HG03159 (cell line): ENCODE data around the gene GRK5.
"Not testable (repeated sequence)": the region's sequence is repeated elsewhere in the genome, so short reads cannot be mapped to it uniquely, and the experiment has no call there.

Experiments
- ATAC-seq: cut with Tn5 transposase; IDR thresholded peaks from one replicate; pipeline ENCODE4 v1.9.1; 2021; ENCODE audit warnings: mild to moderate bottlenecking, moderate library complexity; ENCODE audit not compliant: unreplicated experiment

GRK5 gene

GRCh38 chr10:119248184-119248583 lies 40.8 kb downstream of the GRK5 start:
- no peak for ATAC-seq

GRCh38 chr10:119248681-119249080 lies 41.3 kb downstream of the GRK5 start:
- no peak for ATAC-seq

GRCh38 chr10:119250641-119251314 lies 43.4 kb downstream of the GRK5 start:
- no peak for ATAC-seq

- ATAC-seq = no peak
These were observed 43.9 kb downstream of the GRK5 start for GRCh38 chr10:119251315-119251708.

GRCh38 chr10:119252051-119252465 lies 44.7 kb downstream of the GRK5 start:
- no peak for ATAC-seq

GRCh38 chr10:119252470-119253151 lies 45.2 kb downstream of the GRK5 start:
- ATAC-seq = no peak

- ATAC-seq = no peak
These were observed 46.2 kb downstream of the GRK5 start for GRCh38 chr10:119253433-119254174.

- no peak for ATAC-seq
These were observed 47.0 kb downstream of the GRK5 start for GRCh38 chr10:119254335-119254734.

- no peak for ATAC-seq
These were observed 48.7 kb downstream of the GRK5 start for GRCh38 chr10:119256030-119256429.

- no peak for ATAC-seq
These were observed 49.5 kb downstream of the GRK5 start for GRCh38 chr10:119256897-119257296.

- ATAC-seq = no peak
These were observed 50.6 kb downstream of the GRK5 start for GRCh38 chr10:119257899-119258419.

- ATAC-seq = no peak
These were observed 52.0 kb downstream of the GRK5 start for GRCh38 chr10:119259345-119259744.

- not testable (repeated sequence) for ATAC-seq
These were observed 53.6 kb downstream of the GRK5 start for GRCh38 chr10:119261016-119261415.

- no peak for ATAC-seq
These were observed 56.7 kb downstream of the GRK5 start for GRCh38 chr10:119263951-119264617.

GRCh38 chr10:119265691-119266090 lies 58.3 kb downstream of the GRK5 start:
- no peak for ATAC-seq

- ATAC-seq = no peak
These were observed 60.0 kb downstream of the GRK5 start for GRCh38 chr10:119267384-119267783.

- ATAC-seq = no peak
These were observed 61.1 kb downstream of the GRK5 start for GRCh38 chr10:119268428-119268827.

- peak; percentile 84 for ATAC-seq
These were observed 61.6 kb downstream of the GRK5 start for GRCh38 chr10:119268871-119269506.

- ATAC-seq = no peak
These were observed 62.4 kb downstream of the GRK5 start for GRCh38 chr10:119269737-119270136.

GRCh38 chr10:119270762-119271366 lies 63.5 kb downstream of the GRK5 start:
- ATAC-seq = peak; percentile 57
